ENCODE results near the gene DPCD. TPM values are rescaled to one million over a fixed set of nuclear protein-coding genes. Genes with fewer than 3 reads are reported as not detected.
A peak's percentile ranks its signal among the peaks of the same experiment; 100 is the strongest.
"Not testable (repeated sequence)": the region's sequence is repeated elsewhere in the genome, so short reads cannot be mapped to it uniquely, and the experiment has no call there.

The DPCD gene
- total RNA-seq, 4 donors from 2014 or later, result 9.3 to 14.4 (median 11.5) TPM

- TF ChIP-seq POLR2AphosphoS5 (IDR thresholded peaks at IDR 0.05), result no peak
- TF ChIP-seq CTCF (IDR thresholded peaks at IDR 0.05), result no peak
- no peaks in the 10 kb centered on the region for H3K9me3 ChIP-seq
- H3K4me3 ChIP-seq, result no peak overlapping the region
- no peaks in the 10 kb centered on the region for H3K27me3 ChIP-seq
- H3K27ac ChIP-seq, result no peak overlapping the region
- no peak for DNase-seq (ENCODE audit: low spot score in 2 of 2)
- no peaks in the 10 kb centered on the region for H3K4me1 ChIP-seq
- H3K36me3 ChIP-seq, result peaks cover 60% of the 10 kb centered on the region
- WGBS, result 80% methylated on average over 2 of the region's 13 CpGs
These were observed 9.2 kb upstream of the DPCD start for GRCh38 chr10:101578803-101579515.

- H3K4me3 ChIP-seq, result no peak overlapping the region
- no peaks in the 10 kb centered on the region for H3K9me3 ChIP-seq
- no peak for TF ChIP-seq EP300 (IDR thresholded peaks at IDR 0.05)
- no peak for TF ChIP-seq POLR2A (IDR thresholded peaks at IDR 0.05)
- no peak for TF ChIP-seq CTCF (IDR thresholded peaks at IDR 0.05)
- TF ChIP-seq POLR2AphosphoS5 (IDR thresholded peaks at IDR 0.05), result no peak
- DNase-seq (ENCODE audit: low spot score in 2 of 2), result no peak
- H3K27me3 ChIP-seq, result no peaks in the 10 kb centered on the region
- WGBS, result 94% methylated on average over 10 of the region's 12 CpGs
- H3K4me1 ChIP-seq, result no peaks in the 10 kb centered on the region
- no peak overlapping the region for H3K27ac ChIP-seq
- peaks cover 64% of the 10 kb centered on the region for H3K36me3 ChIP-seq
These were observed 8.6 kb upstream of the DPCD start for GRCh38 chr10:101579516-101579870.

- 92% methylated on average over 8 of the region's 10 CpGs for WGBS
- H3K4me3 ChIP-seq, result no peak overlapping the region
These were observed 7.4 kb upstream of the DPCD start for GRCh38 chr10:101580486-101581399.

GRCh38 chr10:101585841-101586240 is 2.3 kb upstream of the DPCD start:
- Histone ChIP-seq H3K9me3 (no peaks in the 10 kb centered on the region), H3K4me3 (no peak overlapping the region), H3K27ac (no peak overlapping the region), H3K36me3 (peaks cover 39% of the 10 kb centered on the region), H3K27me3 (no peaks in the 10 kb centered on the region), H3K4me1 (peaks cover 24% of the 10 kb centered on the region)
- TF ChIP-seq EP300 (IDR thresholded peaks at IDR 0.05) (no peak), POLR2A (IDR thresholded peaks at IDR 0.05) (no peak), CTCF (IDR thresholded peaks at IDR 0.05) (no peak)
- DNase-seq (ENCODE audit: low spot score in 2 of 2), result no peak
- 92% methylated on average over 9 of the region's 9 CpGs for WGBS

More at GRCh38 chr10:101580486-101581399, 7.4 kb upstream of the DPCD start:
- TF ChIP-seq CTCF (IDR thresholded peaks at IDR 0.05) (no peak), EP300 (IDR thresholded peaks at IDR 0.05) (no peak), POLR2A (IDR thresholded peaks at IDR 0.05) (no peak), POLR2AphosphoS5 (IDR thresholded peaks at IDR 0.05) (no peak)
- no peaks in the 10 kb centered on the region for H3K4me1 ChIP-seq
- H3K27ac ChIP-seq, result no peak overlapping the region
- no peaks in the 10 kb centered on the region for H3K9me3 ChIP-seq
- DNase-seq (ENCODE audit: low spot score in 2 of 2), result no peak
- no peaks in the 10 kb centered on the region for H3K27me3 ChIP-seq
- H3K36me3 ChIP-seq, result peaks cover 73% of the 10 kb centered on the region

- peaks cover 24% of the 10 kb centered on the region for H3K4me1 ChIP-seq
- 59% methylated on average over 5 of the region's 5 CpGs for WGBS
- no peaks in the 10 kb centered on the region for H3K27me3 ChIP-seq
- H3K9me3 ChIP-seq, result no peaks in the 10 kb centered on the region
- TF ChIP-seq CTCF (IDR thresholded peaks at IDR 0.05) (no peak), POLR2A (IDR thresholded peaks at IDR 0.05) (no peak), POLR2AphosphoS5 (IDR thresholded peaks at IDR 0.05) (no peak), EP300 (IDR thresholded peaks at IDR 0.05) (no peak)
- peaks cover 16% of the 10 kb centered on the region for H3K36me3 ChIP-seq
- no peak for DNase-seq (ENCODE audit: low spot score in 2 of 2)
- H3K27ac ChIP-seq, result no peak overlapping the region
- peak overlapping the region; percentile 93 for H3K4me3 ChIP-seq
These were observed 758 bp downstream of the DPCD start for GRCh38 chr10:101588879-101589278.

- WGBS, result 95% methylated on average over 2 of the region's 2 CpGs
- DNase-seq (ENCODE audit: low spot score in 2 of 2); H3K27ac ChIP-seq; H3K36me3 ChIP-seq; H3K4me3 ChIP-seq; H3K9me3 ChIP-seq; H3K27me3 ChIP-seq; H3K4me1 ChIP-seq: not testable (repeated sequence)
These were observed 5.2 kb downstream of the DPCD start for GRCh38 chr10:101593331-101593730.
